ENCODE data around the gene A3GALT2.
"Not testable (repeated sequence)": the region's sequence is repeated elsewhere in the genome, so short reads cannot be mapped to it uniquely, and the experiment has no call there.

The A3GALT2 gene

DNA sequence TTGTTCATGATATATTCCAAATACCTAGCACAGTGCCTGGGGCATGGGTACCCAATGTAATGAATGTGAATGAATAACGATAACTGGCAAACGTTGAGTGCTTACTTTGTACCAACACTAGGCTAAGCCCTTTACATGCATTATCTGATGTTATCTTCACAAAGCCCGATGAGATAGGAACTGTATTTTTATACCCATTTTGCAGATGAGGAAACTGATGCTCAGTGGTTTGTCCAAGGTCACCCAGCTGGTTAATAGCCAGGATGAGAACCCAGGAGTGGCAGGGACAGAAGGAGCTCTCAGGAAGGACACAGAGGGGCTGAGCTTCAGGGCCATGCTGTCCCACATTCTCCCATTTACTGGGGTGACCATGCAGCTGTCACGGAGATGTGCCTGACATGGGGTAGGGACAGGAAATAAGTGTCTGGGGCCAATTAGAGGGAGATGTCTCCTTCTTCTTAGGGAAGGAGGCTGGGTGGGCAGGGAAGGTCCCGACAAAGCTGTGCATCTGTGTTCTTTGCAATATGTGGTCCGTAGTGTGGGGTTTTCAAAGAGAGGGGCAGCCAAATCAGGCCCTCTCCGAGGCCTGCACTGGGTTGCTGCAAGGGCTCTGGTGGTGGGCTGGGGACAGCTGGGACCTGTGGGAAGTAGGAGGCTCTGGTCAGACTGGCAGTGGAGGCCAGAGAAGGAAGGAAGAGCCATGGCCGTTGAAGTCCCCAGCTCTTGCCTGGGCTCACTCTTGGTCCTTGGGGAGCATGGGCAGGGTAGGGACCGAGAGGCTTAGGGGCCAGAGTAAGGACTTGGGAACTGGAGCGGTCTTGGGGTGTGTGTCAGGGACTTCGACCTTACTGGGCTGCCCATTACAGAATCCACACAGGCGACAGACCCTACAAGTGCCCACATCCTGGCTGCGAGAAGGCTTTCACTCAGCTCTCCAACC lies 26.6 kb downstream of the A3GALT2 start:
- no peak for DNase-seq (ENCODE audit: low read depth)

DNA sequence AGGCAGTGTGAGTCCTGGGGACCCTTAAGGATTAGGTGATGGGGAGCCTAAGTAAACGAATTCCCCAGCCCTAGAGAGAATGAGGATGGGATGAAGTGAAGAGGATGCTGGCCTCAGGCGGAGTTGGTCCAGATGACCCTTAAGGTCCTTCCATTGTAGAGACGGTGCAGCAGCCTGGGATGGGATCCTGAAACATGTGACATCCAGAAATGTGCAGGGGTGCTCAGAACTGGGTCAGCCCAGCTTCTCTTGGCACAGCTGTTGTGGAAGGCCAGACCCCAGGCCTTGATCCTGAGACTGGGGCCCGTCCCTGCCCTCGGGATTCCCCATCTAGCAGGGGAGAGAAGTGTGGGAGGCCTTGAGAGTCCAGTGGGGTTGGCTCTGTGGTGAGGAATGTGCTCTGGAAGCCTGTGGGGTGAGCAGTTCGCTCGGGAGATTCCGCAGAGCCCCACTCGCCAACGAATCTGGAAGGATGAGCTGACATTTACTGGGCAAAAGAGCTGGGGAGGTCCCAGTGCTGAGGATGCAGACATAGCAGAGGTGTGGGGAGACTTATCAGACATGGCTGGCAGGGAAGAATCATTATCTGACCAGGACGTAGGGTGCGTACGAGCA lies 28.1 kb downstream of the A3GALT2 start:
- no peak for DNase-seq (ENCODE audit: low read depth)

GRCh38 chr1:33290615-33291014 lies 30.3 kb downstream of the A3GALT2 start:
- not testable (repeated sequence) for DNase-seq (ENCODE audit: low read depth)

DNA sequence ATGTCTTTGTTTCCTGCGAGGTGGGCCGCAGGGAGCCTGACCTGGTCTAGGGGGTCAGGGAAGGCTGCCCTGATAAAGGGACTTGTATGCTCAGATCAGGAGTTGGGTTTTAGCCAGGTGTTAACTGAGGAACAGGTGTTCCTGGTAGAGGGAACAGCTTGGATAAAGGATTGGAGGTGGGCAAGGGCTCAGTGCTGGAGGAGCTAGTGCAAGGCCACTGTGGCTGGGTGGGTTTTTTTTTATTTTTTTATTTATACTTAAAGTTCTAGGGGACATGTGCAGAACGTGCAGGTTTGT lies 31.1 kb downstream of the A3GALT2 start:
- no peak for DNase-seq (ENCODE audit: low read depth)

- no peak for DNase-seq (ENCODE audit: low read depth)
Measured at GRCh38 chr1:33288976-33289857, 31.7 kb downstream of the A3GALT2 start.

DNA sequence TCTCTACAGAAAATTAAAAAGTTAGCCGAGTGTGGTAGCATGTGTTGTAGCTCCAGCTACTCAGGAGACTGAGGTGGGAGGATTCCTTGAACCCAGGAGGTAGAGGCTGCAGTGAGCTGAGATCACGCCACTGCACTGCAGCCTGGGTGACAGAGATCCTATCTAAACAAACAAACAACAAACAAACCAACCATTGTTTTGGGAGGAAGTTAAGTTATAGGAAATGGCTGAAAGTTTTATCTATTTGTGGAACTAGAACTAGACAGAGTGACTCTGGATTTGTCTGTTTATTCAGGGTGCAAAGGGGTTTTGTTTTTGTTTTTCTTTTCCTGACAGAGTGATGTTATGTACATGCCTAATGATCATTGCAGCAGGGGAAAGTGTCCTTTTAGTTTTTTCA lies 33.6 kb downstream of the A3GALT2 start:
- no peak for DNase-seq (ENCODE audit: low read depth)

DNA sequence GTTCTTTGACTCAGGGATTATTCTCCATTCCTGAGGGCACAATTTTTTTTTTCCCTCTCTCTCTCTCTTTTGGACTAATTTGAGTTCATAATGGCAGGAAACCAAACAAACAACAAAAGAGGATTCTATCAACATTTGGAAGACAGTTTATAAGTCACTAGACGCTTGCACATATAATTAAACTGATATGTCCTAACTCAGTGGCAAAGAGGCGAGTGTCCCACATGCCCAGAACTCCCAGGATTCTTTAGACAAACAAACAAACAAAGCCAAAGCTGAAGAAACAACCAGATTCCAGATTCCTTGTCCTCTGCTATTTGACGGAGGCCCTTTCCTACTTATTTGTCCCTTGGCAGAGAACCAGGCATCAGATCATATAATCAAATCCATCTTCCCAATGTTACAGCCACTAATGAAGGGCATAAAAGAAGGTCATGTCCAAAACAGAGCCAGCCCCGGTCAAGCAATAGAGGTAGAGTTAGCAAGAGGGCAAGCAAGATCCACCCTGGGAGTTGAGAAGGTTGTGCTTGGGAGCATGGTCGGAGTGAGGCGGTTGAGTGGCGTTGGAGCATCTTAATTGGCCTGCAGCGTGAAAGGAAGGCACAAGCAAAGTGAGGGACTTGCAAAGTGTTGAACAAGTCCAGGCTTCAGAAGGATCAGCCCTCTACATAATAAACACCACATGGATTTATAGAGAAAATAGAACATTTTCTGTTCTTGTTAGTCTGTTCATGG lies 34.3 kb downstream of the A3GALT2 start:
- DNase-seq (ENCODE audit: low read depth): no peak

- DNase-seq (ENCODE audit: low read depth): no peak
Measured at GRCh38 chr1:33284049-33284448, 36.8 kb downstream of the A3GALT2 start.

- no peak for DNase-seq (ENCODE audit: low read depth)
Measured at GRCh38 chr1:33282791-33283190, 38.1 kb downstream of the A3GALT2 start.

GRCh38 chr1:33281554-33282303 lies 39.2 kb downstream of the A3GALT2 start:
- DNase-seq (ENCODE audit: low read depth): no peak

- no peak for DNase-seq (ENCODE audit: low read depth)
Measured at GRCh38 chr1:33280091-33280661, 40.7 kb downstream of the A3GALT2 start.

GRCh38 chr1:33277488-33278084 lies 43.3 kb downstream of the A3GALT2 start:
- DNase-seq (ENCODE audit: low read depth): no peak

DNA sequence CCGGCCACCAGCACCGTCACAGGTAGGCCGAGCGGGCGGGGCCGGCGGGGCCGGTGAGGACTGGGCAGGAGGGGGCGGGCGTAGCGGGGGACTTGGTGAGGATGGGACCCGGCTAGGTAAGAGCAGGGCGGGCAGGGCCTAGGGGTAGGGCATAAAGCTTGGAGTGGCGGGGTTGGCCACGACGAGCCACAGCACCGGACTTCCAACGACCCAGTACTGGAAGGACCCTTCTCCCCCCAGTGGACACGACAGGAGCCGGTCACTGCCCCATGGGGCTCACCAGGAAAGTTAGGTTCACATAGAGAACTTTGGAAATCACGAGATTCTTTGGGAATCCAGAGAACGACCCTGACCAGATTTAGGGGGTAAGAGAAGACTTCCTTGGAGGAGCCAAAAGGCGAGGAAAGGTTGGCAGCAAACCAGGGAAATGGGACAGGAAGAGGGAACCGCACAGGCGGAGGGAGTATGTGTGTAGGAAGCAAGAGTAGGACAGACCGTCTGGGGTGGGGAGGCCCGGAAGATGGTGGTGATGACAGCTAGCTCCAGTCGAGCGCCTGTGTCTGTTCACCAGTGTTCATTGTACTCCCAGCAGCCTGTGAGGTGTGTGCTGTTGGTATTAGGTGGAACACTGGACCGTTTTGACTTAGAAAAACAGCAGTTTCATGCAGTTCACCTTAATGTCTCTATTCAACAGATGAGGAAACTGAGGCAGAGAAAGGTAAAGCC lies 44.2 kb downstream of the A3GALT2 start:
- no peak for DNase-seq (ENCODE audit: low read depth)

DNA sequence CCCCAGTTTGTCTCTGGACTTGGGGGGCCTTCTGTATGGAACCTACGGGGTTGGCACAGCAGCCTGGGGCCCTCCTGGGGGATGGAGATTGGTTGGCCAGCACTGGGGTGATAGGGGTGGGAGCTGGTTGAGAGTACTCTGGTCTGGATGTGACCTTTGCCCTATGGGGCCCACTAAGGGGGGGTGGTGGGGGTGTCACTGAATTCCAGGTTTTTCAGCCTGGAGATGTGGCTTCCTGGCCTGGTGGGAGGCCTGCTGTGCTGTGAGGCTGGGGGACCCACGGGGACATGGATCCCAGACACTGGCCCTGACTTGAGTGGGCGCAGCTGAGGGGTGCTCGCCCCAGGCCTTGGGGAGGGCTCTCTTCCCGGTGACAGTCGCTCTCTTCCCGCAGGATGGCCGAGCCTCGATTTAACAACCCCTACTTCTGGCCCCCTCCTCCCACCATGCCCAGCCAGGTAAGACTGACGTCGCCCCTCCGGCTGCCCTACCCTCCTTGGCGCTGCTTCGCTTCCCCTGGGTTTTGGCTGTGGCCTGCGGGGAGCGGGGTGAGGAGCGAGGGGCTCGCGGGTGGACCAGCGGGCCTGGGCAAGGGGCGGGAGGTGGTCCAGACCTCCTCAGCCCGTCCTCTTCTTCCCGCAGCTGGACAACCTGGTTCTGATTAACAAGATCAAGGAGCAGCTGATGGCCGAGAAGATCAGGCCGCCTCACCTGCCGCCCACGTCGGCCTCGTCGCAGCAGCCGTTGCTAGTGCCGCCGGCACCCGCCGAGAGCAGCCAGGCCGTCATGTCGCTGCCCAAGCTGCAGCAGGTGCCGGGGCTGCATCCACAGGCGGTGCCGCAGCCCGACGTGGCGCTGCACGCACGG lies 45.0 kb downstream of the A3GALT2 start:
- DNase-seq (ENCODE audit: low read depth): no peak

GRCh38 chr1:33275195-33275594 lies 45.7 kb downstream of the A3GALT2 start:
- no peak for DNase-seq (ENCODE audit: low read depth)

DNA sequence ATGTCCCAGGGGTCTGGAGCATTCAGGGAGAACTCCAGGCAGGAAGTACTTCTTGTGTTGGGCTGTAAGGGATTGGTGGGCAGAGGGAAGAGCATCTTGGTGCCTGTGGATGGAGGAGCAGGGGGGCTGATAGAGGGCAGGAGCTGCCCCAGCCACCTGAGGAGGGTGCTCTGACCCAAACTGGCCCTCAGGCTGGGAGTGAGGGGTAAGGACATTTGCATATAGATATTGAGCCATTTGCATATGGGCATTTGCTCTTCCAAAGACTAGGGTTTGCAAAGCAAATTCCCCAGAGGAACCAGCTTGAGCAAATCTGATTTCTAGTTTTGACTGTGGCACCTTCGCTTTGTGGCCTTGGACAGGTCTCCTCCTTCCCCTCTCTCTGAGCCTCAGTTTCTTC lies 46.5 kb downstream of the A3GALT2 start:
- DNase-seq (ENCODE audit: low read depth): no peak

DNA sequence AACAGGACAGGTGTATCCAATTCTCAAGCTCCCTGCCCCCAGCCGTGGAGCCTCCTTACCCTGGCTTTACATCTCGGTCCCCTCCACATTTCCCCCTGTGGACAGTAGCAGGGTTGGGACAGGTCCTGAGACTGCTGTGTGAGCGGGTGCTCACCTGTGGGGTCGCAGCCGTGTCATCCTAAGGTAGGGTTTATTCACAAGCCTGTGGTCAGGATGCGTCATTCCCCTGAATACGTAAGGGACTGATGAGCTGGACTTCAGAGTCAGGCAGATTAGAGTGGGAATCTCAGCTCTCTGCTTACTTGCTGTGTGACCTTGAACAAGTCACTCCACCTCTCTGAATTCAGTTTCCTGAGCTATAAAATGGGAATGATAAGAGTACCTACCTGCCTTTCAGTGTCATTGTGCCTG lies 46.9 kb downstream of the A3GALT2 start:
- DNase-seq (ENCODE audit: low read depth): no peak

DNA sequence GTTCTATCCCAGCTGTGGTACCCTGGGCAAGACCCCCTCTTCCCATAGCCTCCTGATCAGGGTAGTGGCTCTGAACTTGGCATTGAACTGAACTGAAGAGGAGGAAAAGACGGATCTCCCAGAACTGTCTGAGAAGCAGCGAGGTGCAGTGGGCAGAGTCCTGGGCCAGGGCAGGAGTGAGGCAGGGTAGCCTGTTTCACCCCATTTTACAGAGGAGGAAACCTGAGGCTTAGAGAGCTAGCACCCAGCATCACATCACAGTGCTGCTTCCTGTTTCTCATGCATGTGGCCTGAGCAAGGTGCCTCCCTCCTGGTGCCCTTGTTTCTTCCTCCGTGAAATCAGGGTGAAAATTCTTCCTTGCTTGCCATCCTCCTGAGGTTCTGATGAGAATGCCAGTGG lies 47.5 kb downstream of the A3GALT2 start:
- no peak for DNase-seq (ENCODE audit: low read depth)

GRCh38 chr1:33272930-33273329 lies 48.0 kb downstream of the A3GALT2 start:
- DNase-seq (ENCODE audit: low read depth): no peak

Data from stimulated activated CD8-positive, alpha-beta memory T cell treated with anti-CD3 and anti-CD28 coated beads, Interleukin-7, amount 100 ng/mL, for 24 hours (primary cell).